Neural progenitor cell (in vitro differentiated cells): ENCODE results near the gene RASA2.
"Not testable (repeated sequence)": the region's sequence is repeated elsewhere in the genome, so short reads cannot be mapped to it uniquely, and the experiment has no call there.

Experiments used
- EZH2 ChIP-seq: fragments of 200-600 bp; sonication (generic); IDR thresholded peaks from 2 replicates; pipeline ENCODE4 v1.6.1; 2017; ENCODE audit warnings: antibody characterized with exemption, mild to moderate bottlenecking, moderate library complexity
- TF ChIP-seq, protein P1 (sequence below): fragments of 200-600 bp; sonication (generic); IDR thresholded peaks from 2 replicates; pipeline ENCODE4 v1.5.1; 2017; ENCODE audit warnings: antibody characterized with exemption, mild to moderate bottlenecking

DNA sequence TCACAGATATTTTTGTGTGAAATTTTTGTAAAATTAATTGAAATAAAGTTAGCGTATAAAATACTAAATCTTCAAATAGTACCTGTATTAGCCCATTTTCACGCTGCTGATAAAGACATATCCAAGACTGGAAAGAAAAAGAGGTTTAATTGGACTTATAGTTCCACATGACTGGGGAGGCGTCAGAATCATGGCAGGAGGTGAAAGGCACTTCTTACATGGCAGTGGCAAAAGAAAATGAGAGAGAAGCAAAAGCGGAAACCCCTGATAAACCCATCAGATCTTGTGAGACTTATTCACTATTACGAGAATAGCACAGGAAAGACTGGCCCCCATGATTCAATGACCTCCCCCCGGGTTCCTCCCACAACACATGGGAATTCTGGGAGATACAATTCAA is 49.2 kb downstream of the RASA2 start:
- TF ChIP-seq, protein P1, sequence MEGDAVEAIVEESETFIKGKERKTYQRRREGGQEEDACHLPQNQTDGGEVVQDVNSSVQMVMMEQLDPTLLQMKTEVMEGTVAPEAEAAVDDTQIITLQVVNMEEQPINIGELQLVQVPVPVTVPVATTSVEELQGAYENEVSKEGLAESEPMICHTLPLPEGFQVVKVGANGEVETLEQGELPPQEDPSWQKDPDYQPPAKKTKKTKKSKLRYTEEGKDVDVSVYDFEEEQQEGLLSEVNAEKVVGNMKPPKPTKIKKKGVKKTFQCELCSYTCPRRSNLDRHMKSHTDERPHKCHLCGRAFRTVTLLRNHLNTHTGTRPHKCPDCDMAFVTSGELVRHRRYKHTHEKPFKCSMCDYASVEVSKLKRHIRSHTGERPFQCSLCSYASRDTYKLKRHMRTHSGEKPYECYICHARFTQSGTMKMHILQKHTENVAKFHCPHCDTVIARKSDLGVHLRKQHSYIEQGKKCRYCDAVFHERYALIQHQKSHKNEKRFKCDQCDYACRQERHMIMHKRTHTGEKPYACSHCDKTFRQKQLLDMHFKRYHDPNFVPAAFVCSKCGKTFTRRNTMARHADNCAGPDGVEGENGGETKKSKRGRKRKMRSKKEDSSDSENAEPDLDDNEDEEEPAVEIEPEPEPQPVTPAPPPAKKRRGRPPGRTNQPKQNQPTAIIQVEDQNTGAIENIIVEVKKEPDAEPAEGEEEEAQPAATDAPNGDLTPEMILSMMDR, result not testable (repeated sequence)
- not testable (repeated sequence) for TF ChIP-seq EZH2
